BLaER1 treated with 17β-estradiol and CSF1 and Interleukin-3, amounts not matched to agents 10 nM and 100 nM (cell line): Measurements from ENCODE around the gene TP53BP2.
A peak's percentile ranks its signal among the peaks of the same experiment; 100 is the strongest.

ENCODE experiments used
- H3K27ac ChIP-seq, 11 experiments: shearing (Covaris generic); formaldehyde crosslinking; 2 replicates each; pipeline ENCODE4 v1.8.1; 2022
- H3K27me3 ChIP-seq, 11 experiments: shearing (Covaris generic); formaldehyde crosslinking; 2 replicates each; pipeline ENCODE4 v1.8.1; 2022
- H3K36me3 ChIP-seq, 11 experiments: shearing (Covaris generic); formaldehyde crosslinking; 2 replicates each; pipeline ENCODE4 v1.8.1; 2022
- H3K4me1 ChIP-seq, 10 experiments: shearing (Covaris generic); formaldehyde crosslinking; 2 replicates each; pipeline ENCODE4 v1.8.1; 2022
- H3K4me2 ChIP-seq, 11 experiments: shearing (Covaris generic); formaldehyde crosslinking; 2 replicates each; pipeline ENCODE4 v1.8.1; 2022
- H3K4me3 ChIP-seq, 10 experiments: shearing (Covaris generic); formaldehyde crosslinking; 2 replicates each; pipeline ENCODE4 v1.8.1; 2022
- H3K9ac ChIP-seq, 11 experiments: shearing (Covaris generic); formaldehyde crosslinking; 2 replicates each; pipeline ENCODE4 v1.8.1; 2022
- H3K9me3 ChIP-seq, 11 experiments: shearing (Covaris generic); formaldehyde crosslinking; replicated peaks in 1 of 11; 2 replicates each; pipeline ENCODE4 v1.8.1; 2022
- H4K20me1 ChIP-seq, 11 experiments: shearing (Covaris generic); formaldehyde crosslinking; 2 replicates each; pipeline ENCODE4 v1.8.1; 2022
- Cebpa-rat ChIP-seq, 11 experiments: shearing (Covaris generic); IDR thresholded peaks; 2 replicates each; pipeline ENCODE4 v1.8.1; 2022

The TP53BP2 gene

GRCh38 chr1:223761411-223761810, 84.3 kb downstream of the TP53BP2 start:
- Histone ChIP-seq H3K4me3 (no peak overlapping the region), H3K4me1 (peaks cover 0 to 23% (median 6%) of the 10 kb centered on the region in 10 experiments; a peak in 11 of 20 replicates), H3K4me2 (peak overlapping the region in 5 of 11 experiments; percentile 17 to 64 (median 52); a peak in 9 of 22 replicates), H3K27me3 (no peaks in the 10 kb centered on the region), H3K9me3 (no peaks in the 10 kb centered on the region), H3K27ac (no peak overlapping the region), H3K36me3 (peaks cover 32 to 100% (median 76%) of the 10 kb centered on the region in 11 experiments), H3K9ac (no peak overlapping the region), H4K20me1 (peaks cover 0 to 8% (median 0%) of the 10 kb centered on the region in 11 experiments; a peak in 2 of 22 replicates)
- TF ChIP-seq Cebpa-rat (IDR thresholded peaks at IDR 0.05), result no peak

GRCh38 chr1:223760833-223761232, 84.9 kb downstream of the TP53BP2 start:
- peaks cover 0 to 23% (median 6%) of the 10 kb centered on the region in 10 experiments; a peak in 11 of 20 replicates for H3K4me1 ChIP-seq
- H3K4me3 ChIP-seq, result no peak overlapping the region
- no peaks in the 10 kb centered on the region for H3K27me3 ChIP-seq
- H4K20me1 ChIP-seq, result peaks cover 0 to 8% (median 0%) of the 10 kb centered on the region in 11 experiments; a peak in 2 of 22 replicates
- no peak for TF ChIP-seq Cebpa-rat (IDR thresholded peaks at IDR 0.05)
- H3K36me3 ChIP-seq, result peaks cover 35 to 100% (median 82%) of the 10 kb centered on the region in 11 experiments
- H3K9ac ChIP-seq, result no peak overlapping the region
- peak overlapping the region in 6 of 11 experiments; percentile 17 to 64 (median 48); a peak in 8 of 22 replicates for H3K4me2 ChIP-seq
- no peak overlapping the region; a peak in 1 of 22 replicates for H3K27ac ChIP-seq
- no peaks in the 10 kb centered on the region for H3K9me3 ChIP-seq

GRCh38 chr1:223759273-223759672, 86.5 kb downstream of the TP53BP2 start:
- Histone ChIP-seq H3K4me3 (no peak overlapping the region), H3K27me3 (no peaks in the 10 kb centered on the region), H3K9ac (no peak overlapping the region), H3K4me1 (peaks cover 0 to 23% (median 6%) of the 10 kb centered on the region in 10 experiments; a peak in 11 of 20 replicates), H3K4me2 (no peak overlapping the region), H3K36me3 (peaks cover 42 to 100% (median 85%) of the 10 kb centered on the region in 11 experiments), H4K20me1 (peaks cover 0 to 6% (median 0%) of the 10 kb centered on the region in 11 experiments; a peak in 2 of 22 replicates), H3K9me3 (no peaks in the 10 kb centered on the region), H3K27ac (no peak overlapping the region)
- no peak for TF ChIP-seq Cebpa-rat (IDR thresholded peaks at IDR 0.05)

- no peak overlapping the region for H3K27ac ChIP-seq
- no peak for TF ChIP-seq Cebpa-rat (IDR thresholded peaks at IDR 0.05)
- H3K27me3 ChIP-seq, result no peaks in the 10 kb centered on the region
- peaks cover 47 to 100% (median 85%) of the 10 kb centered on the region in 11 experiments for H3K36me3 ChIP-seq
- H3K9ac ChIP-seq, result no peak overlapping the region
- peaks cover 0 to 9% (median 0%) of the 10 kb centered on the region in 11 experiments; a peak in 2 of 22 replicates for H4K20me1 ChIP-seq
- peaks cover 0 to 23% (median 6%) of the 10 kb centered on the region in 10 experiments; a peak in 11 of 20 replicates for H3K4me1 ChIP-seq
- no peaks in the 10 kb centered on the region for H3K9me3 ChIP-seq
- H3K4me2 ChIP-seq, result no peak overlapping the region
- no peak overlapping the region for H3K4me3 ChIP-seq
These were observed 87.0 kb downstream of the TP53BP2 start for GRCh38 chr1:223758734-223759133.

- no peak for TF ChIP-seq Cebpa-rat (IDR thresholded peaks at IDR 0.05)
- Histone ChIP-seq H3K9me3 (no peaks in the 10 kb centered on the region), H3K27ac (no peak overlapping the region), H3K4me2 (no peak overlapping the region), H3K4me1 (peaks cover 0 to 20% (median 6%) of the 10 kb centered on the region in 10 experiments; a peak in 11 of 20 replicates), H4K20me1 (peaks cover 0 to 9% (median 0%) of the 10 kb centered on the region in 11 experiments; a peak in 2 of 22 replicates), H3K9ac (no peak overlapping the region), H3K27me3 (no peaks in the 10 kb centered on the region), H3K4me3 (no peak overlapping the region), H3K36me3 (peaks cover 51 to 100% (median 85%) of the 10 kb centered on the region in 11 experiments)
These were observed 88.7 kb downstream of the TP53BP2 start for GRCh38 chr1:223756806-223757700.

GRCh38 chr1:223755992-223756775, 89.6 kb downstream of the TP53BP2 start:
- Histone ChIP-seq H3K36me3 (peaks cover 51 to 100% (median 87%) of the 10 kb centered on the region in 11 experiments), H3K9me3 (no peaks in the 10 kb centered on the region), H3K9ac (no peak overlapping the region), H3K4me1 (peaks cover 0 to 12% (median 3%) of the 10 kb centered on the region in 10 experiments; a peak in 10 of 20 replicates), H3K27me3 (no peaks in the 10 kb centered on the region), H3K4me3 (no peak overlapping the region), H3K27ac (no peak overlapping the region), H4K20me1 (peaks cover 0 to 9% (median 0%) of the 10 kb centered on the region in 11 experiments; a peak in 2 of 22 replicates), H3K4me2 (no peak overlapping the region)
- no peak for TF ChIP-seq Cebpa-rat (IDR thresholded peaks at IDR 0.05)

- TF ChIP-seq Cebpa-rat (IDR thresholded peaks at IDR 0.05), result no peak
- no peak overlapping the region for H3K27ac ChIP-seq
- H3K4me1 ChIP-seq, result peaks cover 0 to 4% (median 0%) of the 10 kb centered on the region in 10 experiments; a peak in 4 of 20 replicates
- no peak overlapping the region for H3K9ac ChIP-seq
- no peak overlapping the region for H3K4me2 ChIP-seq
- H3K4me3 ChIP-seq, result no peak overlapping the region
- no peaks in the 10 kb centered on the region for H3K9me3 ChIP-seq
- peaks cover 55 to 100% (median 92%) of the 10 kb centered on the region in 11 experiments for H3K36me3 ChIP-seq
- peaks cover 0 to 9% (median 0%) of the 10 kb centered on the region in 11 experiments; a peak in 2 of 22 replicates for H4K20me1 ChIP-seq
- no peaks in the 10 kb centered on the region for H3K27me3 ChIP-seq
These were observed 90.3 kb downstream of the TP53BP2 start for GRCh38 chr1:223755432-223755792.

GRCh38 chr1:223754681-223755431, 90.9 kb downstream of the TP53BP2 start:
- Histone ChIP-seq H3K4me2 (no peak overlapping the region), H3K9ac (no peak overlapping the region), H3K27me3 (no peaks in the 10 kb centered on the region), H3K4me1 (no peaks in the 10 kb centered on the region), H3K36me3 (peaks cover 54 to 100% (median 92%) of the 10 kb centered on the region in 11 experiments), H3K27ac (no peak overlapping the region), H3K4me3 (no peak overlapping the region), H4K20me1 (peaks cover 0 to 9% (median 0%) of the 10 kb centered on the region in 11 experiments; a peak in 2 of 22 replicates), H3K9me3 (no peaks in the 10 kb centered on the region)
- no peak for TF ChIP-seq Cebpa-rat (IDR thresholded peaks at IDR 0.05)
